WTC11 (cell line): ENCODE results near the gene MARCO. TPM values are rescaled to one million over a fixed set of nuclear protein-coding genes. Genes with fewer than 3 reads are reported as not detected.

ENCODE experiments used
- ATAC-seq: fragments of 200-7000 bp; cut with Tn5 transposase; 2 replicates; pipeline ENCODE4 v1.10.0; 2021; ENCODE audit warnings: mild to moderate bottlenecking, moderate library complexity
- CTCF ChIA-PET: fragments of 300-600 bp; sonication (Branson Sonifier 250); formaldehyde crosslinking; loops from one replicate; lab custom pipeline; 2021; ENCODE audit warnings: antibody characterized with exemption; lab: Charles Lee
- POLR2A ChIA-PET: fragments of 350-600 bp; sonication (Branson Sonifier 250); formaldehyde crosslinking; loops from one replicate; lab custom pipeline; 2021; ENCODE audit warnings: antibody characterized with exemption; lab: Charles Lee
- DNase-seq: peaks from one replicate; pipeline ENCODE4 v3.0.0; 2021; ENCODE audit warnings: low spot score
- H3K27ac Mint-ChIP-seq: 2 replicates; pipeline ENCODE4 v1.8.0; 2021; ENCODE audit warnings: mixed read lengths
- H3K27me3 Mint-ChIP-seq: 2 replicates; pipeline ENCODE4 v1.8.0; 2021; ENCODE audit warnings: low read depth, mild to moderate bottlenecking, moderate library complexity, mixed read lengths
- H3K36me3 Mint-ChIP-seq: 2 replicates; pipeline ENCODE4 v1.8.0; 2021; ENCODE audit warnings: mixed read lengths
- H3K4me1 Mint-ChIP-seq: 2 replicates; pipeline ENCODE4 v1.8.0; 2022; ENCODE audit warnings: mixed read lengths
- H3K4me3 Mint-ChIP-seq: 2 replicates; pipeline ENCODE4 v1.8.0; 2021; ENCODE audit warnings: mild to moderate bottlenecking, moderate library complexity, mixed read lengths
- H3K9me3 Mint-ChIP-seq: 2 replicates; pipeline ENCODE4 v1.8.0; 2021; ENCODE audit warnings: mixed read lengths
- CREM ChIP-seq: sonication (generic); formaldehyde crosslinking; IDR thresholded peaks from 2 replicates; pipeline ENCODE4 v1.8.1; 2022; ENCODE audit warnings: mild to moderate bottlenecking, missing genetic modification reagents, moderate library complexity
- ESRRA ChIP-seq: sonication (generic); formaldehyde crosslinking; IDR thresholded peaks from 2 replicates; pipeline ENCODE4 v1.8.1; 2022; ENCODE audit warnings: mild to moderate bottlenecking, missing genetic modification reagents, borderline replicate concordance
- JAZF1 ChIP-seq: fragments of 250-450 bp; sonication (Bioruptor Pico); IDR thresholded peaks from 2 replicates; pipeline ENCODE4 v1.9.0; 2021; ENCODE audit warnings: moderate library complexity, mild to moderate bottlenecking, inconsistent platforms
- NFYB ChIP-seq: sonication (generic); formaldehyde crosslinking; conservative IDR thresholded peaks from 2 replicates; pipeline ENCODE4 v1.8.0; 2022; ENCODE audit warnings: low read depth, missing genetic modification reagents
- NR1H2 ChIP-seq: sonication (generic); formaldehyde crosslinking; IDR thresholded peaks from 2 replicates; pipeline ENCODE4 v1.9.0; 2021; ENCODE audit warnings: mild to moderate bottlenecking, moderate library complexity, missing genetic modification reagents
- SMAD4 ChIP-seq: sonication (generic); formaldehyde crosslinking; IDR thresholded peaks from 2 replicates; pipeline ENCODE4 v1.8.0; 2022; ENCODE audit warnings: mild to moderate bottlenecking, missing genetic modification reagents
- TCF7 ChIP-seq: sonication (generic); formaldehyde crosslinking; IDR thresholded peaks from 2 replicates; pipeline ENCODE4 v1.8.0; 2022; ENCODE audit warnings: mild to moderate bottlenecking, low read depth, missing genetic modification reagents, moderate library complexity
- TEAD4 ChIP-seq: sonication (generic); formaldehyde crosslinking; IDR thresholded peaks from 2 replicates; pipeline ENCODE4 v1.8.0; 2022; ENCODE audit warnings: mild to moderate bottlenecking, missing genetic modification reagents
- ZNF138 ChIP-seq: sonication (generic); formaldehyde crosslinking; conservative IDR thresholded peaks from 2 replicates; pipeline ENCODE4 v1.8.1; 2022; ENCODE audit warnings: mild to moderate bottlenecking, moderate library complexity, missing genetic modification reagents
- ZNF219 ChIP-seq: sonication (generic); formaldehyde crosslinking; IDR thresholded peaks from 2 replicates; pipeline ENCODE4 v1.8.0; 2023; ENCODE audit warnings: missing genetic modification reagents, mild to moderate bottlenecking, borderline replicate concordance
- ZNF416 ChIP-seq: fragments of 250-450 bp; sonication (Bioruptor Pico); IDR thresholded peaks from 2 replicates; pipeline ENCODE4 v1.9.0; 2021; ENCODE audit warnings: mild to moderate bottlenecking, inconsistent platforms
- total RNA-seq: library from RNA; stranded (reverse); gene quantifications from 3 replicates; pipeline ENCODE4 v1.2.3, GENCODE V29; 2021
- TF ChIP-seq, protein P1 (sequence below): fragments of 250-450 bp; sonication (Bioruptor Pico); IDR thresholded peaks from 2 replicates; pipeline ENCODE4 v2.1.2; 2022; ENCODE audit warnings: mild to moderate bottlenecking, moderate library complexity
- TF ChIP-seq, protein P2 (sequence below): sonication (generic); formaldehyde crosslinking; IDR thresholded peaks from 2 replicates; pipeline ENCODE4 v1.8.0; 2022; ENCODE audit warnings: mild to moderate bottlenecking, missing genetic modification reagents
- TF ChIP-seq, protein P3 (sequence below): sonication (generic); formaldehyde crosslinking; IDR thresholded peaks from 2 replicates; pipeline ENCODE4 v1.8.0; 2022; ENCODE audit warnings: missing genetic modification reagents
- TF ChIP-seq, protein P4 (sequence below): fragments of 250-450 bp; sonication (Bioruptor Pico); conservative IDR thresholded peaks from 2 replicates; pipeline ENCODE4 v1.9.0; 2021; ENCODE audit warnings: mild to moderate bottlenecking
- TF ChIP-seq, protein P5 (sequence below): fragments of 250-450 bp; sonication (Bioruptor Pico); IDR thresholded peaks from 2 replicates; pipeline ENCODE4 v1.9.0; 2021; ENCODE audit warnings: mild to moderate bottlenecking
- TF ChIP-seq, protein P6 (sequence below): sonication (generic); formaldehyde crosslinking; IDR thresholded peaks from 2 replicates; pipeline ENCODE4 v1.8.1; 2023; ENCODE audit warnings: mild to moderate bottlenecking, missing genetic modification reagents, moderate library complexity
- TF ChIP-seq, protein P7 (sequence below): fragments of 250-450 bp; sonication (Bioruptor Pico); IDR thresholded peaks from 2 replicates; pipeline ENCODE4 v1.9.0; 2021; ENCODE audit warnings: moderate library complexity, mild to moderate bottlenecking, inconsistent platforms, borderline replicate concordance

MARCO gene
- total RNA-seq, 1 experiment from 2014 or later = 0.11 TPM

DNA sequence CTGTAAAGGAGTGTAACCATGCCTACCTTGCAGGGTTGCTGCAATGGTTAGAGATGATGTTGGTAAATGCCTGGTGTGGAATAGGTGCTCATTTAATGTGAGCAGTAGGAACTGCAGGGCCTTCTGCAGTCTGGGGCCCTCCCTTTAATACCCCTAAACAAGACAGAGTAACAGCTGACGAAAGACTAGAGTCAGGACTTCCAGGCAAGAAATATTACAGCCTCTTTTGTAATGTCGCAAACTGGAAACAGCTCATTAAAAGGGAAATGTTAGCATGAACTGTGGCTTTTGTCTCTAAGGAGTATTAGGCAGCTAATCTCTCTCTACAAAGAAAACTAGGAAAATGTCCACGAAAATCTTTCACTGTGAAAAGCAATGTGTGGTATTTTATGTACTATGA is 26.0 kb downstream of the MARCO start (continued):
- TF ChIP-seq, protein P1, sequence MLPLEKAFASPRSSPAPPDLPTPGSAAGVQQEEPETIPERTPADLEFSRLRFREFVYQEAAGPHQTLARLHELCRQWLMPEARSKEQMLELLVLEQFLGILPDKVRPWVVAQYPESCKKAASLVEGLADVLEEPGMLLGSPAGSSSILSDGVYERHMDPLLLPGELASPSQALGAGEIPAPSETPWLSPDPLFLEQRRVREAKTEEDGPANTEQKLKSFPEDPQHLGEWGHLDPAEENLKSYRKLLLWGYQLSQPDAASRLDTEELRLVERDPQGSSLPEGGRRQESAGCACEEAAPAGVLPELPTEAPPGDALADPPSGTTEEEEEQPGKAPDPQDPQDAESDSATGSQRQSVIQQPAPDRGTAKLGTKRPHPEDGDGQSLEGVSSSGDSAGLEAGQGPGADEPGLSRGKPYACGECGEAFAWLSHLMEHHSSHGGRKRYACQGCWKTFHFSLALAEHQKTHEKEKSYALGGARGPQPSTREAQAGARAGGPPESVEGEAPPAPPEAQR (CRISPR knock-in tag) = no peak
- TF ChIP-seq CREM (CRISPR knock-in tag) = no peak
- TF ChIP-seq TEAD4 (CRISPR knock-in tag) = no peak
- TF ChIP-seq TCF7 (CRISPR knock-in tag) = no peak

DNA sequence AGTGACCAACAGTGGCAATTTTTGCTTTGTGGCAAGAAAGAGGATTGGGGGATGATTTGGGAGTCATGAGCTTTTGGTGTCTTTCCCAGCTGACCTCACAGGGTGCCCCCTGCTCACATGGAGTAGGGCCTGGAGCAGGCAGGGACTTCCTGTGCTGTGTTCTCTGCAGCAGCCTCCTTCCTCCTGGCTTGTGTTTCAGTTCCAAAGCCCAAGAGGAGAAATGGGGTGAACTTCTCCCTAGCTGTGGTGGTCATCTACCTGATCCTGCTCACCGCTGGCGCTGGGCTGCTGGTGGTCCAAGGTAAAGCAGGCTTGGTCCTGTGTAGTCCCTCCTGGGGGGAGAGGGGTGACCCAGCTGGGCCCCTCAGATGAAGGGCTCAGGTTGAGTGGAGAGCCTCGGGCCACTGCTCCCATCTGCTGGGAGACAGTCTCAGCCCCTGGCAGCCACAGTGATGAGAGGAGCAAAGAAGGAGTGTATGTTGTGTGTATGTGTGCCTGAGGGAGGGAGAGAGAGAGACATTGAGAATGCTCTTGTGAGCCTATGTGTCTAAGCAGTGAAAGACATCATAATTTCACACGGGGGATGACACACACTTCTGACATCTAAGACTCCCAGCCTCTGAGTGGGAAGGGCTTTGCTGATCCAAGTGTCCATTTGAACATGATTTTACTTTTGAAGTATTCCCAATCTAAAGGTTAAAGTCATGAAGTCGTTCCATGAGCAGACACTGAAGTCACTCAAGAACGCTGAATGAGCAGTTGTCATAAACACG is 27.2 kb downstream of the MARCO start:
- no peaks in the 10 kb centered on the region for H3K9me3 Mint-ChIP-seq
- no peak overlapping the region for H3K4me3 Mint-ChIP-seq
- no peaks in the 10 kb centered on the region for H3K36me3 Mint-ChIP-seq
- H3K4me1 Mint-ChIP-seq = peaks cover 7% of the 10 kb centered on the region
- ChIA-PET POLR2A (no interaction called here), CTCF (no interaction called here)
- H3K27ac Mint-ChIP-seq = no peak overlapping the region
- no peak for ATAC-seq
- H3K27me3 Mint-ChIP-seq = peaks cover 15% of the 10 kb centered on the region
- TF ChIP-seq NFYB (CRISPR knock-in tag) = no peak
- TF ChIP-seq ZNF416 (CRISPR knock-in tag) = no peak
- TF ChIP-seq, protein P2, sequence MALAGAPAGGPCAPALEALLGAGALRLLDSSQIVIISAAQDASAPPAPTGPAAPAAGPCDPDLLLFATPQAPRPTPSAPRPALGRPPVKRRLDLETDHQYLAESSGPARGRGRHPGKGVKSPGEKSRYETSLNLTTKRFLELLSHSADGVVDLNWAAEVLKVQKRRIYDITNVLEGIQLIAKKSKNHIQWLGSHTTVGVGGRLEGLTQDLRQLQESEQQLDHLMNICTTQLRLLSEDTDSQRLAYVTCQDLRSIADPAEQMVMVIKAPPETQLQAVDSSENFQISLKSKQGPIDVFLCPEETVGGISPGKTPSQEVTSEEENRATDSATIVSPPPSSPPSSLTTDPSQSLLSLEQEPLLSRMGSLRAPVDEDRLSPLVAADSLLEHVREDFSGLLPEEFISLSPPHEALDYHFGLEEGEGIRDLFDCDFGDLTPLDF (CRISPR knock-in tag) = no peak
- no peak for TF ChIP-seq ESRRA
- TF ChIP-seq, protein P3, sequence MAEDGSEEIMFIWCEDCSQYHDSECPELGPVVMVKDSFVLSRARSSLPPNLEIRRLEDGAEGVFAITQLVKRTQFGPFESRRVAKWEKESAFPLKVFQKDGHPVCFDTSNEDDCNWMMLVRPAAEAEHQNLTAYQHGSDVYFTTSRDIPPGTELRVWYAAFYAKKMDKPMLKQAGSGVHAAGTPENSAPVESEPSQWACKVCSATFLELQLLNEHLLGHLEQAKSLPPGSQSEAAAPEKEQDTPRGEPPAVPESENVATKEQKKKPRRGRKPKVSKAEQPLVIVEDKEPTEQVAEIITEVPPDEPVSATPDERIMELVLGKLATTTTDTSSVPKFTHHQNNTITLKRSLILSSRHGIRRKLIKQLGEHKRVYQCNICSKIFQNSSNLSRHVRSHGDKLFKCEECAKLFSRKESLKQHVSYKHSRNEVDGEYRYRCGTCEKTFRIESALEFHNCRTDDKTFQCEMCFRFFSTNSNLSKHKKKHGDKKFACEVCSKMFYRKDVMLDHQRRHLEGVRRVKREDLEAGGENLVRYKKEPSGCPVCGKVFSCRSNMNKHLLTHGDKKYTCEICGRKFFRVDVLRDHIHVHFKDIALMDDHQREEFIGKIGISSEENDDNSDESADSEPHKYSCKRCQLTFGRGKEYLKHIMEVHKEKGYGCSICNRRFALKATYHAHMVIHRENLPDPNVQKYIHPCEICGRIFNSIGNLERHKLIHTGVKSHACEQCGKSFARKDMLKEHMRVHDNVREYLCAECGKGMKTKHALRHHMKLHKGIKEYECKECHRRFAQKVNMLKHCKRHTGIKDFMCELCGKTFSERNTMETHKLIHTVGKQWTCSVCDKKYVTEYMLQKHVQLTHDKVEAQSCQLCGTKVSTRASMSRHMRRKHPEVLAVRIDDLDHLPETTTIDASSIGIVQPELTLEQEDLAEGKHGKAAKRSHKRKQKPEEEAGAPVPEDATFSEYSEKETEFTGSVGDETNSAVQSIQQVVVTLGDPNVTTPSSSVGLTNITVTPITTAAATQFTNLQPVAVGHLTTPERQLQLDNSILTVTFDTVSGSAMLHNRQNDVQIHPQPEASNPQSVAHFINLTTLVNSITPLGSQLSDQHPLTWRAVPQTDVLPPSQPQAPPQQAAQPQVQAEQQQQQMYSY = no peak
- TF ChIP-seq TCF7 (CRISPR knock-in tag) = no peak
- TF ChIP-seq, protein P4, sequence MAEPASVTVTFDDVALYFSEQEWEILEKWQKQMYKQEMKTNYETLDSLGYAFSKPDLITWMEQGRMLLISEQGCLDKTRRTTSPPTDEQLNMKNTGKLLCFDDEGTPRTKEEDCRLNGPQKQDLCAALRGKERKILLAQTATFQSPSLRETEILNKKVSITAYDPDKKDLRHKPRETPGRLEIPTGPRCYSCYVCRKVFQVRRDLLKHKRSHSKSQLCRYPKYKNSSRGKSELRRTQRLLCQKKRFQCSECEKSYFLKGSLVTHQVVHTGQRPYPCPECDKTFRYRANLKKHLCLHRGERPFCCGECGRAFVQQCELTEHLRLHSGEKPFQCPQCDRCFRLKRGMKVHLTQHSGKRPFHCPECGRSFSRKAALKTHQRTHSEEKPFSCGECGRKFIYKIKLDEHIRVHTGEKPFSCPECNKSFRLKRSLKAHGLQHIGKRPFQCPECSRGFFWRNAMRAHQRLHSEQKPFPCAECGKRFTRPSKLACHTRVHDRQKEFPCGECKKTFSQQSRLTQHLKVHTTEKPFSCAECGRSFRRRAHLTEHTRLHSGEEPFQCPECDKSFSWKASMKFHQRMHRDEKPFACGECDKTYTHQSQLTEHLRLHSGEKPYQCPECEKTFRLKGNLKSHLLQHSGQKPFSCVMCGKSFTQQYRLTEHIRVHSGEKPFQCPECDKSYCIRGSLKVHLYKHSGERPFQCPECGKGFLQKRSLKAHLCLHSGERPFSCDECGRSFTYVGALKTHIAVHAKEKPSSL (CRISPR knock-in tag) = no peak
- TF ChIP-seq NR1H2 (CRISPR knock-in tag) = no peak
- DNase-seq = no peak

DNA sequence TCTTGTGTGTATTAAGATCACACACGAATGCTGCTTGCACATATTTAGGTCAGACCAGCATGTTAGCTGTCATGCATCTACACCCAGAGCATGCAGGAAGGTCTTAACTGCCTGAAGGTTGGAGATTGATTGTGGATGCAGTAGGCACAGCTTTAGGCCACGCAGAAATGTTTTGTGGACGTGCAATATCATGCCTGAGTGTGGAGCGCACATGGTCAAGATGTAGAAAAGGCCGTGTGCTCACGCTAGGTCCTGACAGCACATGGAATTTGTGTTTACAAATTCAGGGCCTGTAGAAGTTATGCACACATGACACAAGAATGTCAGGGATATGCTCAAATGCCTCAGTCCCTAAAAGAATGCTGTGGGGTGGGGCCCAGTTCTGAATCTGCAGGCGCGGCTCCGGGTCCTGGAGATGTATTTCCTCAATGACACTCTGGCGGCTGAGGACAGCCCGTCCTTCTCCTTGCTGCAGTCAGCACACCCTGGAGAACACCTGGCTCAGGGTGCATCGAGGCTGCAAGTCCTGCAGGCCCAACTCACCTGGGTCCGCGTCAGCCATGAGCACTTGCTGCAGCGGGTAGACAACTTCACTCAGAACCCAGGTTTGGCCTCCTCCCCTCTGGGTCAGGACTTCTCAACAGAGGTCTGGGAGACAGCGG is 27.9 kb downstream of the MARCO start:
- H3K4me1 Mint-ChIP-seq = peaks cover 7% of the 10 kb centered on the region
- no peak overlapping the region for H3K27ac Mint-ChIP-seq
- TF ChIP-seq, protein P5, sequence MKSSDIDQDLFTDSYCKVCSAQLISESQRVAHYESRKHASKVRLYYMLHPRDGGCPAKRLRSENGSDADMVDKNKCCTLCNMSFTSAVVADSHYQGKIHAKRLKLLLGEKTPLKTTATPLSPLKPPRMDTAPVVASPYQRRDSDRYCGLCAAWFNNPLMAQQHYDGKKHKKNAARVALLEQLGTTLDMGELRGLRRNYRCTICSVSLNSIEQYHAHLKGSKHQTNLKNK (CRISPR knock-in tag) = no peak
- no peak for TF ChIP-seq NR1H2 (CRISPR knock-in tag)
- TF ChIP-seq SMAD4 (CRISPR knock-in tag) = no peak
- TF ChIP-seq JAZF1 (CRISPR knock-in tag) = no peak
- TF ChIP-seq, protein P2 (CRISPR knock-in tag) = no peak
- TF ChIP-seq, protein P6, sequence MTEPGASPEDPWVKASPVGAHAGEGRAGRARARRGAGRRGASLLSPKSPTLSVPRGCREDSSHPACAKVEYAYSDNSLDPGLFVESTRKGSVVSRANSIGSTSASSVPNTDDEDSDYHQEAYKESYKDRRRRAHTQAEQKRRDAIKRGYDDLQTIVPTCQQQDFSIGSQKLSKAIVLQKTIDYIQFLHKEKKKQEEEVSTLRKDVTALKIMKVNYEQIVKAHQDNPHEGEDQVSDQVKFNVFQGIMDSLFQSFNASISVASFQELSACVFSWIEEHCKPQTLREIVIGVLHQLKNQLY (CRISPR knock-in tag) = no peak
- no peak for TF ChIP-seq ZNF138
- TF ChIP-seq, protein P7, sequence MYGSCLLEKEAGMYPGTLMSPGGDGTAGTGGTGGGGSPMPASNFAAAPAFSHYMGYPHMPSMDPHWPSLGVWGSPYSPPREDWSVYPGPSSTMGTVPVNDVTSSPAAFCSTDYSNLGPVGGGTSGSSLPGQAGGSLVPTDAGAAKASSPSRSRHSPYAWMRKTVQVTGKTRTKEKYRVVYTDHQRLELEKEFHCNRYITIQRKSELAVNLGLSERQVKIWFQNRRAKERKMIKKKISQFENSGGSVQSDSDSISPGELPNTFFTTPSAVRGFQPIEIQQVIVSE (CRISPR knock-in tag) = no peak
- no peak for TF ChIP-seq ZNF219 (CRISPR knock-in tag)
- CTCF ChIA-PET = no interaction called here
- no peaks in the 10 kb centered on the region for H3K9me3 Mint-ChIP-seq
- no peaks in the 10 kb centered on the region for H3K36me3 Mint-ChIP-seq
- H3K4me3 Mint-ChIP-seq = no peak overlapping the region
- H3K27me3 Mint-ChIP-seq = peaks cover 22% of the 10 kb centered on the region
- DNase-seq (no peak), ATAC-seq (no peak)
- POLR2A ChIA-PET = no interaction called here
